Femur (tissue), 1 donor: ENCODE results near the gene KPNA4.
"Not testable (repeated sequence)": the region's sequence is repeated elsewhere in the genome, so short reads cannot be mapped to it uniquely, and the experiment has no call there.

Source experiments
- DNase-seq: peaks from one replicate; pipeline ENCODE4 v3.0.0-alpha.2; 2017

Gene KPNA4

GRCh38 chr3:160569894-160570652 lies 4.7 kb upstream of the KPNA4 start:
- DNase-seq, result no peak

GRCh38 chr3:160568989-160569388 lies 3.6 kb upstream of the KPNA4 start:
- no peak for DNase-seq

GRCh38 chr3:160567774-160568173 lies 2.4 kb upstream of the KPNA4 start:
- DNase-seq, result no peak

- DNase-seq, result no peak
Measured at GRCh38 chr3:160566499-160566898, 1.1 kb upstream of the KPNA4 start.

GRCh38 chr3:160564949-160565441 lies 376 bp downstream of the KPNA4 start:
- DNase-seq, result no peak

- DNase-seq, result no peak
Measured at GRCh38 chr3:160564258-160564911, 986 bp downstream of the KPNA4 start.

- DNase-seq, result no peak
Measured at GRCh38 chr3:160562952-160563351, 2.4 kb downstream of the KPNA4 start.

- no peak for DNase-seq
Measured at GRCh38 chr3:160557571-160557970, 7.8 kb downstream of the KPNA4 start.

- DNase-seq, result no peak
Measured at GRCh38 chr3:160556141-160556540, 9.2 kb downstream of the KPNA4 start.

- DNase-seq, result no peak
Measured at GRCh38 chr3:160554980-160555379, 10.4 kb downstream of the KPNA4 start.

GRCh38 chr3:160553827-160554226 lies 11.5 kb downstream of the KPNA4 start:
- DNase-seq, result no peak

GRCh38 chr3:160546727-160547126 lies 18.6 kb downstream of the KPNA4 start:
- no peak for DNase-seq

GRCh38 chr3:160545504-160545871 lies 19.9 kb downstream of the KPNA4 start:
- DNase-seq, result no peak

GRCh38 chr3:160544844-160545503 lies 20.4 kb downstream of the KPNA4 start:
- no peak for DNase-seq

GRCh38 chr3:160540551-160540950 lies 24.8 kb downstream of the KPNA4 start:
- no peak for DNase-seq

GRCh38 chr3:160538895-160539294 lies 26.5 kb downstream of the KPNA4 start:
- no peak for DNase-seq

GRCh38 chr3:160537729-160538128 lies 27.6 kb downstream of the KPNA4 start:
- no peak for DNase-seq

- DNase-seq, result no peak
Measured at GRCh38 chr3:160532371-160532770, 33.0 kb downstream of the KPNA4 start.

GRCh38 chr3:160531311-160531710 lies 34.1 kb downstream of the KPNA4 start:
- no peak for DNase-seq

GRCh38 chr3:160516391-160516790 lies 49.0 kb downstream of the KPNA4 start:
- DNase-seq, result not testable (repeated sequence)

- DNase-seq, result no peak
Measured at GRCh38 chr3:160501325-160501724, 64.0 kb downstream of the KPNA4 start.

- DNase-seq, result no peak
Measured at GRCh38 chr3:160498202-160498601, 67.2 kb downstream of the KPNA4 start.

GRCh38 chr3:160490166-160490565 lies 75.2 kb downstream of the KPNA4 start:
- DNase-seq, result no peak

GRCh38 chr3:160486459-160486869 lies 78.9 kb downstream of the KPNA4 start:
- DNase-seq, result no peak
